KOPT-K1 (cell line): ENCODE measurements around the gene ELOA.
"Not testable (repeated sequence)": the region's sequence is repeated elsewhere in the genome, so short reads cannot be mapped to it uniquely, and the experiment has no call there.

ENCODE experiments used
- H3K27ac ChIP-seq: fragments of 200-600 bp; sonication (generic); 2 replicates; pipeline ENCODE4 v1.5.1; 2016; ENCODE audit warnings: antibody characterized with exemption, mild to moderate bottlenecking, low read depth, low read length; ENCODE audit not compliant: poor library complexity, severe bottlenecking
- H3K36me3 ChIP-seq: fragments of 200-600 bp; sonication (generic); 2 replicates; pipeline ENCODE4 v1.5.1; 2017; ENCODE audit warnings: antibody characterized with exemption, mild to moderate bottlenecking, low read length, moderate library complexity; ENCODE audit not compliant: insufficient read depth
- H3K9me3 ChIP-seq: fragments of 200-600 bp; sonication (generic); 2 replicates; pipeline ENCODE4 v1.5.1; 2017; ENCODE audit warnings: antibody characterized with exemption, low read length, mild to moderate bottlenecking; ENCODE audit not compliant: insufficient read depth, poor library complexity, severe bottlenecking

Gene ELOA

GRCh38 chr1:23799570-23800399, 56.5 kb downstream of the ELOA start:
- Histone ChIP-seq H3K27ac (peak overlapping the region; percentile 72), H3K9me3 (no peaks in the 10 kb centered on the region), H3K36me3 (peaks cover 37% of the 10 kb centered on the region)

- Histone ChIP-seq H3K27ac (peak within 1 kb of the TSS; percentile 72), H3K9me3 (no peaks in the 10 kb centered on the region), H3K36me3 (peaks cover 30% of the 10 kb centered on the region)
Observed at GRCh38 chr1:23800400-23801337, 57.4 kb downstream of the ELOA start, which contains the start of gene GALE. TSS of gene GALE (minus strand) at chr1:23800754. CDS start at chr1:23799007, 1,747 bp downstream.

- H3K27ac ChIP-seq = peak overlapping the region; percentile 72
- peaks cover 25% of the 10 kb centered on the region for H3K36me3 ChIP-seq
- no peaks in the 10 kb centered on the region for H3K9me3 ChIP-seq
Observed at GRCh38 chr1:23801338-23801748, 58.1 kb downstream of the ELOA start.

GRCh38 chr1:23801876-23802275, 58.6 kb downstream of the ELOA start:
- no peak overlapping the region for H3K27ac ChIP-seq
- peaks cover 20% of the 10 kb centered on the region for H3K36me3 ChIP-seq

GRCh38 chr1:23802809-23803342, 59.6 kb downstream of the ELOA start:
- H3K9me3 ChIP-seq, H3K27ac ChIP-seq: not testable (repeated sequence)
- peaks cover 11% of the 10 kb centered on the region for H3K36me3 ChIP-seq

More at GRCh38 chr1:23801876-23802275, 58.6 kb downstream of the ELOA start:
- H3K9me3 ChIP-seq = no peaks in the 10 kb centered on the region

GRCh38 chr1:23803674-23804073, 60.4 kb downstream of the ELOA start:
- Histone ChIP-seq H3K9me3 (no peaks in the 10 kb centered on the region), H3K27ac (no peak overlapping the region), H3K36me3 (peaks cover 3% of the 10 kb centered on the region)

- no peaks in the 10 kb centered on the region for H3K36me3 ChIP-seq
- no peaks in the 10 kb centered on the region for H3K9me3 ChIP-seq
- H3K27ac ChIP-seq = no peak overlapping the region
Observed at GRCh38 chr1:23804183-23804835, 61.0 kb downstream of the ELOA start.

GRCh38 chr1:23805025-23805424, 61.8 kb downstream of the ELOA start:
- Histone ChIP-seq H3K9me3 (no peaks in the 10 kb centered on the region), H3K27ac (no peak overlapping the region), H3K36me3 (no peaks in the 10 kb centered on the region)

- Histone ChIP-seq H3K27ac (no peak overlapping the region), H3K36me3 (no peaks in the 10 kb centered on the region), H3K9me3 (no peaks in the 10 kb centered on the region)
Observed at GRCh38 chr1:23806280-23806679, 63.0 kb downstream of the ELOA start.

- no peak overlapping the region for H3K27ac ChIP-seq
- H3K9me3 ChIP-seq = no peaks in the 10 kb centered on the region
- H3K36me3 ChIP-seq = no peaks in the 10 kb centered on the region
Observed at GRCh38 chr1:23807453-23807852, 64.2 kb downstream of the ELOA start.

- Histone ChIP-seq H3K36me3 (peaks cover 10% of the 10 kb centered on the region; the same call in 1 of the 2 replicates), H3K9me3 (no peaks in the 10 kb centered on the region), H3K27ac (no peak overlapping the region)
Observed at GRCh38 chr1:23809751-23810171, 66.5 kb downstream of the ELOA start.

GRCh38 chr1:23810818-23811540, 67.7 kb downstream of the ELOA start:
- Histone ChIP-seq H3K27ac (no peak overlapping the region), H3K9me3 (no peaks in the 10 kb centered on the region), H3K36me3 (peaks cover 12% of the 10 kb centered on the region; the same call in 1 of the 2 replicates)
